ENCODE measurements around the gene CAMK1D.

DNA sequence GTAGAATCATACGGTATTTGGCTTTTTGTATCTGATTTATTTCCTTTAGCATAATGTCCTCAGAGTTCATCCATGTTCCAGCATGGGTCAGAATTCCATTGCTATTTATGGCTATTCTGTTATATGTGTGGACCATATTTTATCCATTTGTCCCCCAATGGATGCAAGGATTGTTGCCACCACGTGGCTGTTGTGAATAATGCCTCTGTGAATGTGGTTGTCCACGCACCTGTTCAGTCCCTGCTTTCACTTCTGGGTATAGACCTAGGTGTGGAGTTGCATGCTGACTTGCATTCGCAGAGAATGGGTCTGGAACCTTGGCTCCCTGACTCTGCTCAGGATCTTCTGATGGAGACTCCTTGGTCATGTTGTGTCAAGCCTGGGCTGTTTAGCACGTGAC, 199.9 kb downstream of the CAMK1D start:
- TF ChIP-seq CTCF (IDR thresholded peaks at IDR 0.05) (0 out of 3 replicates have a peak, but pooled peaks have one; percentile 18), HDAC2 (IDR thresholded peaks at IDR 0.05) (no peak), HOXB13 (CRISPR knock-in tag; IDR thresholded peaks at IDR 0.05; ENCODE audit: low read depth) (no peak), RAD21 (conservative IDR thresholded peaks at IDR 0.05 in 1 of 2, IDR thresholded peaks at IDR 0.05 in 1 of 2) (peak; percentile 25 to 38; a peak in 4 of 5 replicates), REST (IDR thresholded peaks at IDR 0.05) (no peak), EP300 (IDR thresholded peaks at IDR 0.05) (no peak), CHD2 (IDR thresholded peaks at IDR 0.05; ENCODE audit: low read length, partially characterized antibody) (no peak), ZSCAN20 (CRISPR knock-in tag; IDR thresholded peaks at IDR 0.05) (no peak), SMC3 (IDR thresholded peaks at IDR 0.05) (peak; percentile 36; the same call in 1 of the 3 replicates), KDM1A (IDR thresholded peaks at IDR 0.05; ENCODE audit: low read depth) (no peak), JUN (IDR thresholded peaks at IDR 0.05) (no peak), GATA3 (IDR thresholded peaks at IDR 0.05; ENCODE audit: borderline replicate concordance) (no peak), SREBF2 (IDR thresholded peaks at IDR 0.05) (no peak), ZFP36 (IDR thresholded peaks at IDR 0.05; ENCODE audit: borderline replicate concordance, partially characterized antibody) (no peak)
